ENCODE measurements around the gene PPP3R1. TPM values are rescaled to one million over a fixed set of nuclear protein-coding genes. Genes with fewer than 3 reads are reported as not detected.

PPP3R1 gene
- total RNA-seq, 1 experiment from 2014 or later = 70.9 TPM

DNA sequence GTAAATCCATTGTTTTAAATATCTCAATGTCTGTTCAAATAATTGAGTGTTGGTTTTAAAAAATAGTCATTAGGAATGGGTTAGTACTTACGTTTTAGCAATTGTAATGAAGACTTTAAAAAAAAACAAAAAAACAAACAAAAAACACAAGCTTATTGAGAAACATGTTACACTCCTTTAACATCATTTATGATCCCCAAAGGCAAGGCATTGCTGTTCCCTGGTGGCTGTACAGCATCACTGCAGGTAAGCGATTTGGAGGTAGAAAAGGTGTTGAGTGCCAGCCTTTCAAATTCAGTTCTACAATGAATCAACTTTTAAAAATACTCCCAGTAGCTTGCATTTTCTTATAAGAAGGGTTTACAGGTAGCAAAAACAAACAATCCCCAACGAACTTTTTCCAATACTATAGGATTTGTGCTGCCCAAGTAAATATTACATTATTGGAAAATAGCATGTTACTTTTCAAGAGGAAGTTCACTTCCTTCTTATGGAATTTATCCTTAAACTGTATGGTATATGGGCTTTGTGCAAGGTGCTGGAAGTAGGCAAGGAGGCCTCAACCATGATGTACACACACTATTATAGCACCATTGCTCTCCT, 39.9 kb upstream of the PPP3R1 start:
- intact Hi-C loops (cut with micrococcal nuclease; ENCODE audit: unreplicated experiment) = loop anchor here (1.0 to 5.0 kb wide), 2 partner anchors 150 to 170 kb away; no protein-coding TSS in a partner anchor
- TF ChIP-seq, protein P1, sequence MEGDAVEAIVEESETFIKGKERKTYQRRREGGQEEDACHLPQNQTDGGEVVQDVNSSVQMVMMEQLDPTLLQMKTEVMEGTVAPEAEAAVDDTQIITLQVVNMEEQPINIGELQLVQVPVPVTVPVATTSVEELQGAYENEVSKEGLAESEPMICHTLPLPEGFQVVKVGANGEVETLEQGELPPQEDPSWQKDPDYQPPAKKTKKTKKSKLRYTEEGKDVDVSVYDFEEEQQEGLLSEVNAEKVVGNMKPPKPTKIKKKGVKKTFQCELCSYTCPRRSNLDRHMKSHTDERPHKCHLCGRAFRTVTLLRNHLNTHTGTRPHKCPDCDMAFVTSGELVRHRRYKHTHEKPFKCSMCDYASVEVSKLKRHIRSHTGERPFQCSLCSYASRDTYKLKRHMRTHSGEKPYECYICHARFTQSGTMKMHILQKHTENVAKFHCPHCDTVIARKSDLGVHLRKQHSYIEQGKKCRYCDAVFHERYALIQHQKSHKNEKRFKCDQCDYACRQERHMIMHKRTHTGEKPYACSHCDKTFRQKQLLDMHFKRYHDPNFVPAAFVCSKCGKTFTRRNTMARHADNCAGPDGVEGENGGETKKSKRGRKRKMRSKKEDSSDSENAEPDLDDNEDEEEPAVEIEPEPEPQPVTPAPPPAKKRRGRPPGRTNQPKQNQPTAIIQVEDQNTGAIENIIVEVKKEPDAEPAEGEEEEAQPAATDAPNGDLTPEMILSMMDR (IDR thresholded peaks at IDR 0.05; ENCODE audit: insufficient read depth in 1 of 2, low read depth in 1 of 2, low read length in 1 of 2, severe bottlenecking in 1 of 2, unreplicated experiment in 1 of 2) = peak; percentile 75 to 93
- Mint-ChIP-seq H3K36me3 (ENCODE audit: insufficient read depth, unreplicated experiment) (no peaks in the 10 kb centered on the region), H3K27ac (ENCODE audit: unreplicated experiment) (no peak overlapping the region), H3K4me3 (ENCODE audit: unreplicated experiment) (no peak overlapping the region), H3K4me1 (ENCODE audit: low read depth, unreplicated experiment) (no peaks in the 10 kb centered on the region), H3K27me3 (ENCODE audit: insufficient read depth, unreplicated experiment) (peaks cover 12% of the 10 kb centered on the region), H3K9me3 (ENCODE audit: unreplicated experiment) (no peaks in the 10 kb centered on the region)
- no peak overlapping the region for H3K4me3 ChIP-seq (ENCODE audit: low read depth, low read length)
- no TSS peak for BruUV-seq (replicated peaks)
- H3K27me3 ChIP-seq (replicated peaks; ENCODE audit: control insufficient read depth, insufficient read depth, low read length) = no peaks in the 10 kb centered on the region
- CTCF ChIA-PET = interaction anchor here (0.8 to 2.1 kb wide), 5 partner anchors 9 to 170 kb away, joined by 4 to 10 read pairs (median 4); no protein-coding TSS in a partner anchor
- no peaks in the 10 kb centered on the region for H3K9me3 ChIP-seq
- POLR2A ChIA-PET = interaction anchor here (0.6 kb wide), 1 partner anchor 10 kb away, joined by 4 read pairs; no protein-coding TSS in a partner anchor
- no peaks in the 10 kb centered on the region for H3K36me3 ChIP-seq (ENCODE audit: control insufficient read depth, insufficient read depth, low read length)
- DNase-seq = peak in 1 of 2 experiments; percentile 37
- no peaks in the 10 kb centered on the region for H3K4me1 ChIP-seq

DNA sequence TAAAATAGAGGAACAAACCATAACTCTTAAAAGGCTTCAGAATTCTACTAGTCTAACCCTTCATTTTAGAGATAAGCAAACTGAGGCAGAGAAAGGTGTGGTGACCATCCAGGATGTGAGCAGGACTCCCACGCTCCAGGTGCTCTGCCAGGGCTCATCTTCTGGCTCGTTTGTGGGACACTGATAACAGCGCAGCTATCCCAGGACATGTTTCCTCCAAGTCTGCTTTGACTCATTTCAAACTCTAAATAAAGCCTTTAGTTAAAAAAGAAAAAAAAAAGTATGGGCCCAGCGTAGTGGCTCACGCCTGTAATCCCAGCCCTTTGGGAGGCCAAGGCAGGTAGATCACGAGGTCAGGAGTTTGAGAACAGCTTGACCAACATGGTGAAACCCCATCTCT, 39.0 kb upstream of the PPP3R1 start:
- H3K4me3 ChIP-seq (ENCODE audit: low read depth, low read length) = no peak overlapping the region
- H3K36me3 Mint-ChIP-seq (ENCODE audit: insufficient read depth, unreplicated experiment) = no peaks in the 10 kb centered on the region
- no peaks in the 10 kb centered on the region for H3K36me3 ChIP-seq (ENCODE audit: control insufficient read depth, insufficient read depth, low read length)
- ChIA-PET CTCF (interaction anchor here (0.7 to 2.1 kb wide), 5 partner anchors 8 to 169 kb away, joined by 3 to 10 read pairs (median 4); partner anchors contain the start of gene PPP3R1), POLR2A (no interaction called here)
- H3K27me3 ChIP-seq (replicated peaks; ENCODE audit: control insufficient read depth, insufficient read depth, low read length) = no peaks in the 10 kb centered on the region
- H3K9me3 ChIP-seq = no peaks in the 10 kb centered on the region
- TF ChIP-seq, protein P1 (IDR thresholded peaks at IDR 0.05; ENCODE audit: insufficient read depth in 1 of 2, low read depth in 1 of 2, low read length in 1 of 2, severe bottlenecking in 1 of 2, unreplicated experiment in 1 of 2) = no peak
- H3K4me3 Mint-ChIP-seq (ENCODE audit: unreplicated experiment) = no peak overlapping the region
- intact Hi-C loops (cut with micrococcal nuclease; ENCODE audit: unreplicated experiment) = loop anchor here (5.0 kb wide), 1 partner anchor 151 kb away; no protein-coding TSS in a partner anchor
- DNase-seq = no peak
- H3K4me1 ChIP-seq = no peaks in the 10 kb centered on the region
- no peaks in the 10 kb centered on the region for H3K9me3 Mint-ChIP-seq (ENCODE audit: unreplicated experiment)
- H3K27me3 Mint-ChIP-seq (ENCODE audit: insufficient read depth, unreplicated experiment) = peaks cover 12% of the 10 kb centered on the region
- no peaks in the 10 kb centered on the region for H3K4me1 Mint-ChIP-seq (ENCODE audit: low read depth, unreplicated experiment)
- no TSS peak for BruUV-seq (replicated peaks)
- no peak overlapping the region for H3K27ac Mint-ChIP-seq (ENCODE audit: unreplicated experiment)

DNA sequence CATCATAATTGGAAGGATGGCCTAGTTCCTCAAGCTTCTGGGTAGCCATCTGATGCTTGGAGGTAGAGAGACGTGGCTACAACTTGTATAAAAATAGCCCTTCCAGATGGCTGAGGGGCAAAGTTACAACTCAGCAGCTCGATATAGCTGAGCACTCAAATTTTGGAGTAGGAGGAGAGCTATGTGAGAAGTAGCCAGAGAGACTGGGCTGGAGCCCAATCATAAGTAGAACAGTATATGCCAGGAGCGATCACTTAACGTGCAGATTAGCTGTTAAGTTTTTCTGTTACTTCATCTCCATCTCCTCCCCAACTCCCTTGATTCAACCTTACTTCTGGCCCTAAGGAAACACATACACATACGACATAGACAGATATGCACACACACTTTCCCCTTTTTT, 38.6 kb upstream of the PPP3R1 start:
- no peak for DNase-seq
- TF ChIP-seq, protein P1 (IDR thresholded peaks at IDR 0.05; ENCODE audit: insufficient read depth in 1 of 2, low read depth in 1 of 2, low read length in 1 of 2, severe bottlenecking in 1 of 2, unreplicated experiment in 1 of 2) = no peak
- no peaks in the 10 kb centered on the region for H3K36me3 Mint-ChIP-seq (ENCODE audit: insufficient read depth, unreplicated experiment)
- Histone ChIP-seq H3K9me3 (no peaks in the 10 kb centered on the region), H3K27me3 (replicated peaks; ENCODE audit: control insufficient read depth, insufficient read depth, low read length) (no peaks in the 10 kb centered on the region), H3K4me3 (ENCODE audit: low read depth, low read length) (no peak overlapping the region), H3K36me3 (ENCODE audit: control insufficient read depth, insufficient read depth, low read length) (no peaks in the 10 kb centered on the region), H3K4me1 (no peaks in the 10 kb centered on the region)
- H3K9me3 Mint-ChIP-seq (ENCODE audit: unreplicated experiment) = no peaks in the 10 kb centered on the region
- no TSS peak for BruUV-seq (replicated peaks)
- intact Hi-C loops (cut with micrococcal nuclease; ENCODE audit: unreplicated experiment) = loop anchor here (5.0 kb wide), 1 partner anchor 151 kb away; no protein-coding TSS in a partner anchor
- POLR2A ChIA-PET = no interaction called here
- CTCF ChIA-PET = interaction anchor here (0.7 to 2.1 kb wide), 3 partner anchors 39 to 168 kb away, joined by 4 to 10 read pairs (median 6); partner anchors contain the start of gene PPP3R1
- no peak overlapping the region for H3K4me3 Mint-ChIP-seq (ENCODE audit: unreplicated experiment)
- no peak overlapping the region for H3K27ac Mint-ChIP-seq (ENCODE audit: unreplicated experiment)
- peaks cover 15% of the 10 kb centered on the region for H3K27me3 Mint-ChIP-seq (ENCODE audit: insufficient read depth, unreplicated experiment)
- no peaks in the 10 kb centered on the region for H3K4me1 Mint-ChIP-seq (ENCODE audit: low read depth, unreplicated experiment)
